COLO829 (cell line): ENCODE results near the gene CLSTN2.

Experiments
- DNase-seq: peaks from one replicate; pipeline ENCODE4 v3.0.0; 2012; ENCODE audit warnings: low spot score

The CLSTN2 gene

GRCh38 chr3:140188285-140188684 is 253.3 kb downstream of the CLSTN2 start:
- DNase-seq, result no peak

GRCh38 chr3:140189267-140189666 is 254.3 kb downstream of the CLSTN2 start:
- no peak for DNase-seq

- DNase-seq, result no peak
These were observed 255.0 kb downstream of the CLSTN2 start for GRCh38 chr3:140189976-140190375.

- no peak for DNase-seq
These were observed 262.0 kb downstream of the CLSTN2 start for GRCh38 chr3:140196970-140197369.

GRCh38 chr3:140198242-140198641 is 263.3 kb downstream of the CLSTN2 start:
- DNase-seq, result no peak

GRCh38 chr3:140199008-140199407 is 264.0 kb downstream of the CLSTN2 start:
- no peak for DNase-seq

GRCh38 chr3:140199743-140200142 is 264.8 kb downstream of the CLSTN2 start:
- no peak for DNase-seq

GRCh38 chr3:140203510-140203909 is 268.5 kb downstream of the CLSTN2 start:
- DNase-seq, result no peak

GRCh38 chr3:140204271-140204984 is 269.4 kb downstream of the CLSTN2 start:
- no peak for DNase-seq

- DNase-seq, result no peak
These were observed 270.6 kb downstream of the CLSTN2 start for GRCh38 chr3:140205598-140205997.

GRCh38 chr3:140206196-140207040 is 271.4 kb downstream of the CLSTN2 start:
- DNase-seq, result no peak

GRCh38 chr3:140207541-140207940 is 272.6 kb downstream of the CLSTN2 start:
- DNase-seq, result no peak

GRCh38 chr3:140216249-140216648 is 281.3 kb downstream of the CLSTN2 start:
- no peak for DNase-seq

GRCh38 chr3:140219291-140219690 is 284.3 kb downstream of the CLSTN2 start:
- no peak for DNase-seq

GRCh38 chr3:140219923-140220452 is 285.0 kb downstream of the CLSTN2 start:
- no peak for DNase-seq

- no peak for DNase-seq
These were observed 288.2 kb downstream of the CLSTN2 start for GRCh38 chr3:140223197-140223596.

GRCh38 chr3:140223631-140224030 is 288.6 kb downstream of the CLSTN2 start:
- DNase-seq, result no peak

GRCh38 chr3:140224307-140224706 is 289.3 kb downstream of the CLSTN2 start:
- DNase-seq, result no peak

- DNase-seq, result no peak
These were observed 291.0 kb downstream of the CLSTN2 start for GRCh38 chr3:140225996-140226395.

GRCh38 chr3:140233702-140234101 is 298.7 kb downstream of the CLSTN2 start:
- DNase-seq, result no peak

- DNase-seq, result no peak
These were observed 299.3 kb downstream of the CLSTN2 start for GRCh38 chr3:140234256-140234655.

- no peak for DNase-seq
These were observed 302.0 kb downstream of the CLSTN2 start for GRCh38 chr3:140236836-140237501.
